HG03064 (cell line): Measurements from ENCODE around the gene KCNQ4.

Experiments
- ATAC-seq: cut with Tn5 transposase; IDR thresholded peaks from one replicate; pipeline ENCODE4 v1.9.1; 2021; ENCODE audit warnings: low read depth; ENCODE audit not compliant: unreplicated experiment

KCNQ4 gene

GRCh38 chr1:40783001-40783905, at the start of gene KCNQ4:
KCNQ4 (plus strand) TSS chr1:40783787; CDS start chr1:40784094, 307 bp downstream.
- ATAC-seq, result no peak

DNA sequence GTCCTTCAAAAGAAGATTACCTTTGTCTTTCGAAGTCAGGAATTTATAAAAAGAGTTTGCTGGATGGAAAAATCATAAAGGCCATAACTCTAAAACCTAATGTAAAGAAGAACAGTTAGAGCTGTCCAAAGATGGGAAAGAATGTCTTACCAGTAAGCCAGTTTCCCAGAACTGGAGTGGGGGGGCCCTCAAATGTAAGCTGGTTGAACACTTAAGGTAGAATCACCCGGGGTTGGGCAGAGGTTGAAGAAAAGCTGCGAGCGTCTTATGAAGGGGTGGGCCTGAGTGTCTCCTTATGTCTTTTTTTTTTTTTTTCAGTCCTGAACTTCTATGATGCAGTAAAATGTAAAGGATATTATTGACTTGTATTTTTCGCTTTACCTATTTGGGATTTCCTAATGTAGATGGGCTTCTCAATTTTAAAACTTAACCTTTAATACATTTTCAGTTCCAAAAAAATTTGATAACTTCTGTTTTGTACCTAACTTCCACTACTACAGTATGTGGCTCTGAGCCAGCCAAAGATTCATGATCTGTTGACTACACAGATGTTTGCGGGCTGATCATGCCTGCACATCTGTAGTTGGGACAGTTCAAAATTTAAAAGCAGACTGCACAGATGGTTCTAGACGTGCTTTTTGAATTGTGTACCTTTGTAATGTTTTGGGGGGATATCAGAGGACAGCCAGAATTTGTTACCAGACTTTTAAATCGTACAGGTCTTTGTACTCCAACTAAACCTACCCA, 48.5 kb upstream of the KCNQ4 start:
- ATAC-seq, result no peak

DNA sequence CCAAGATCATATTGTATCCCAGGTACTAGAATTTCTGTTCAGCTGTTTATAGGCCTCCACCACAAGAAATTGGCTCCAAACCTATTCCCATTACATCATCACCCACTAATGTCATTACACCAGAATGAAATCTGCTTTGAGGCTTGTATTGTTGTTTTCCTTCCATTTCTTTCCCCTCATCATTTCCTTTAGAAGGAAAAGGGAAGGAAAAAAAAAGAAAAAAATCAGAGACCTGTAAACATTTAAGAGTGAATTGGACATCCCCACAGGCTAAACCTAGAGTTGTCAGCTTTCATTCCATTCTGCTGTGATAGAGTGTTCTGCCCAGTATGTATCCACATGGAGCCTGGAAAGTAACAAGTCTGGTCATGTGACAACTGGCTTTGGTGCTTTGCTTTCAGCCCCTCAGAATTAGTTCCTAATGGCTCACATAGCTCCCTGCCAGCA, 47.5 kb upstream of the KCNQ4 start:
- ATAC-seq, result no peak

DNA sequence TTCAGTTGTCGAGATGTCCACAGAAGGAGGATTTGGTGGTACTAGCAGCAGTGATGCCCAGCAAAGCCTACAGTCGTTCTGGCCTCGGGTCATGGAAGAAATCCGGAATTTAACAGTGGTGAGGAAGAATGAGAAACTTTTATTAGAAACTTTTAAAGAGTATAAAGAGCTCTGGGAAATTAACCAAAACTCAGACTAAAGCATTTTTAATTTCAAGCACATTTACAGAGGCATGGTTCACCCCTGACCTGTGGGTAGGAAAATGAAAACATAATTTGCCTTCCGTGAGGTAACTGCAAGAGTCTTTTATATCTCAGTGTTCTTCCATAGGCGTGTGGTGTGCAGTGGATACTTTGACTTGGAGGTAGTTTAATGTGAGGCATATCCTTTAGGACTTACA, 44.8 kb upstream of the KCNQ4 start:
- no peak for ATAC-seq

DNA sequence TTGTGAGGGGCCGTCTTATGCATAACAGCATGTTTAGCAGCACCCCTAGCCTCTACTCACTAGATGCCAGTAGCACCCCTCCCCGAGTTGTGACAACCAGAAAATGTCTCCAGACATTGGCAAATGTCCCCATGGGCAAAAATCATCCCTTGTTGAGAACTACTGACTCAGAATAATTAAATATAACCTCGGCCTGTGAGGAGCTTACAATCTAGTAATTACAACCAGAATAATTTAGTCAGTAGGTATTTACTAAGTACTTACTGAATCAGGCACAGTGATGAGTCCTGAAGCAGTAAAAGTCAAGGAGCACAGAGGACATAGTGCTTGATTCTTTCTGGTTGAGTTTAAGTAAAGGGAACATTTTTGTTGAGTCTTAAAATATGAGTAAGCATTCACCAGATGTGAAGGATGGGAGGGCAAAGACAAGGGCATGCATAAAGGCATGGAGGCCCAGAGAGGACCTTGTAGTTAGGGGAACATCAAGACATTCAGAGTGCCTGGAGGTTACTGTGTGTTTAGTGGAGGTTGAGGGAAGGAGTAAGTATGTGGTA, 44.1 kb upstream of the KCNQ4 start:
- ATAC-seq, result no peak

GRCh38 chr1:40740039-40740996, 43.3 kb upstream of the KCNQ4 start:
- ATAC-seq, result no peak

GRCh38 chr1:40740997-40741736, 42.4 kb upstream of the KCNQ4 start:
- no peak for ATAC-seq

- no peak for ATAC-seq
Measured at GRCh38 chr1:40742363-40743061, 41.1 kb upstream of the KCNQ4 start.

- no peak for ATAC-seq
Measured at GRCh38 chr1:40743452-40743851, 40.1 kb upstream of the KCNQ4 start.

GRCh38 chr1:40743860-40744259, 39.7 kb upstream of the KCNQ4 start:
- no peak for ATAC-seq

DNA sequence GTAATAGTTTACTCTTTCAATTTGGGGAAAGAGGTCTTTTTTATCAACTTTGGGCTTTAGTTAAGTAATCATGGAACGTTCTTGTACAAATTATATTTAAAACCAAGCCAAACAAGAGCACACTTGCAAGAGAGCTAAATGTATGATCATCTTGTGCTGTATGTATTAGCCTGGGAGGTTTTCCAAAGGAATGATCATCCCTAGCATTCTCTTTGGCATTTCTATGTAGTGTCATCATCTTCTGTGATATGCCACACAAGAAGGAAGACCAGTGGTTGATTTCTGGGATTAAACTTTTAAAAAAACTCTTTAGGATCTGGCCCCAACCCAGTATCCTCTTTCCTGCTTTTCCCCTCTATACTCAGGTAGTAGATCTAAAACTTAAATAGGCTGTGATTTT, 38.4 kb upstream of the KCNQ4 start:
- ATAC-seq, result no peak

GRCh38 chr1:40746344-40747090, 37.1 kb upstream of the KCNQ4 start:
- ATAC-seq, result no peak

GRCh38 chr1:40748841-40749718, 34.5 kb upstream of the KCNQ4 start:
- ATAC-seq, result no peak

DNA sequence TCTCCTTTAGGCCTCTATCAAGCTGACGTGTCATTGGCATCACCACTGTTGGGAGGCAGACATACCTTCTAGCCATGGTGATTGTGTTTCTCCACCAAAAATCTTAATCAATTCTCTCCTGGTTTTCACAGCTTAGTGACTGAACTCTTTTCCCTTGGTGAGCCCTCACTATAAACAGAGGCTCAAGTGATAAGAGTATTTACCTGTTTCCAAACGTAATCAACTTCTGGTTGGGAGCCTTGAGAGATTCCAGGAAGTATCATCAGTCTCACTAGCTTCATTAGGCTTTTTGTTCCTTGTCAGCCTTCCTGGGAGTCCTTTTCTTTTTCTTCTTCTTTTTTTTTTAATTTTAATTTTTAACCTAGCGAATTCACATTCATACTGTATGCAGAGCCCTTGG, 33.8 kb upstream of the KCNQ4 start:
- ATAC-seq, result no peak

DNA sequence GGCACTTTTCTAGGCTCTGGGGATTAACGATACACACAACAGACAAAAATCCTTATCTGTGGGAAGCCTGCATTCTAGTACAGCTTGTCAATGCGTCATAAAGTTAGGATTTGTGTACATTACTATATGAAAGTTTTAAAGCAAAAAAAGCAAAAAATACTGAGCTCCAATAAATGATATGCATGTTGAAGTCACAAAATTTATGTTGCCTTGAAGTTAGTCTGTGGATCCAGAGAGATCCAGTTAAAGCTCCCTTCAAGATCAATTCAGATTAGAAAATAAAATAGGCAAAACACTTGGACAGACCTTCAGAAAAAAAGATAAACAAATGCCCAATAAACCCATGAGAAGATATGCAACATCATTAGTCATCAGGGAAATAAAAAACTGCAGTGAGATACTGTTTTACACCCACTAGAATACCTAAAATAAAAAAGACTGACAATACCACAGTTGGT, 33.1 kb upstream of the KCNQ4 start:
- ATAC-seq, result no peak

GRCh38 chr1:40751802-40752201, 31.8 kb upstream of the KCNQ4 start:
- ATAC-seq, result no peak
